GM18526 (cell line): ENCODE data around the gene MAD2L2.
A peak's percentile ranks its signal among the peaks of the same experiment; 100 is the strongest.

ENCODE experiments used
- POLR2A ChIP-seq: IDR thresholded peaks from 3 replicates; pipeline ENCODE4 v1.6.1; 2011; ENCODE audit not compliant: insufficient read length; ENCODE audit errors: extremely low read depth

MAD2L2 gene

GRCh38 chr1:11654137-11654938 lies 26.6 kb downstream of the MAD2L2 start, which contains the start of the genes FBXO2 and FBXO44:
Gene FBXO2 (minus strand): TSS chr1:11654429. CDS start chr1:11654340, 89 bp downstream.
Gene FBXO44 (plus strand): TSS chr1:11654877. CDS start chr1:11655836, 959 bp downstream.
- peak; percentile 26 for TF ChIP-seq POLR2A

- TF ChIP-seq POLR2A: no peak
Measured at GRCh38 chr1:11653861-11654136, 27.1 kb downstream of the MAD2L2 start.

GRCh38 chr1:11653101-11653860 lies 27.7 kb downstream of the MAD2L2 start:
- no peak for TF ChIP-seq POLR2A

- TF ChIP-seq POLR2A: no peak
Measured at GRCh38 chr1:11652203-11652780, 28.7 kb downstream of the MAD2L2 start.

- TF ChIP-seq POLR2A: no peak
Measured at GRCh38 chr1:11651017-11651416, 29.9 kb downstream of the MAD2L2 start.

GRCh38 chr1:11650331-11650991 lies 30.5 kb downstream of the MAD2L2 start:
- TF ChIP-seq POLR2A: no peak

- no peak for TF ChIP-seq POLR2A
Measured at GRCh38 chr1:11649624-11650330, 31.2 kb downstream of the MAD2L2 start.

GRCh38 chr1:11649237-11649623 lies 31.7 kb downstream of the MAD2L2 start:
- no peak for TF ChIP-seq POLR2A

GRCh38 chr1:11648732-11649158 lies 32.2 kb downstream of the MAD2L2 start:
- no peak for TF ChIP-seq POLR2A

GRCh38 chr1:11648039-11648438 lies 32.9 kb downstream of the MAD2L2 start:
- no peak for TF ChIP-seq POLR2A

- no peak for TF ChIP-seq POLR2A
Measured at GRCh38 chr1:11647333-11647732, 33.6 kb downstream of the MAD2L2 start.

GRCh38 chr1:11646317-11646716 lies 34.6 kb downstream of the MAD2L2 start:
- no peak for TF ChIP-seq POLR2A

GRCh38 chr1:11645670-11646265 lies 35.2 kb downstream of the MAD2L2 start:
- no peak for TF ChIP-seq POLR2A

GRCh38 chr1:11645270-11645669 lies 35.7 kb downstream of the MAD2L2 start:
- no peak for TF ChIP-seq POLR2A
